Spleen (tissue), 11 donors: ENCODE measurements around the gene SMAD1. TPM values are rescaled to one million over a fixed set of nuclear protein-coding genes. Genes with fewer than 3 reads are reported as not detected.

Experiments
- DNase-seq: peaks from one replicate; pipeline ENCODE4 v3.0.0-alpha.2; 2020
- H3K27ac ChIP-seq, 8 donors: fragments of 200-600 bp; sonication (generic) in 7 of 8; 1 replicate in 4 of 8; 2 replicates in 4 of 8; pipeline versions ENCODE4 v1.5.0 to v1.8.0; 2016 to 2021; ENCODE audit warnings: inconsistent platforms in 4 of 8, mild to moderate bottlenecking in 4 of 8, moderate library complexity in 1 of 8
- H3K27me3 ChIP-seq, 7 donors: fragments of 200-600 bp; sonication (generic) in 6 of 7; replicated peaks in 1 of 7; 1 replicate in 4 of 7; 2 replicates in 3 of 7; pipeline versions ENCODE4 v1.5.0 to v1.8.0; 2016 to 2021; ENCODE audit warnings: inconsistent platforms in 3 of 7, mild to moderate bottlenecking in 1 of 7
- H3K36me3 ChIP-seq, 6 donors: fragments of 200-600 bp; sonication (generic) in 5 of 6; 1 replicate in 4 of 6; 2 replicates in 2 of 6; pipeline versions ENCODE4 v1.5.0 to v1.8.0; 2016 to 2021; ENCODE audit warnings: inconsistent platforms in 2 of 6
- H3K4me1 ChIP-seq, 6 donors: fragments of 200-600 bp; sonication (generic) in 5 of 6; 1 replicate in 3 of 6; 2 replicates in 3 of 6; pipeline versions ENCODE4 v1.5.0 to v1.8.0; 2016 to 2021; ENCODE audit warnings: inconsistent platforms in 3 of 6
- H3K4me3 ChIP-seq, 8 donors: fragments of 200-600 bp; sonication (generic) in 7 of 8; 1 replicate in 4 of 8; 2 replicates in 4 of 8; pipeline versions ENCODE4 v1.5.0 to v1.8.0; 2016 to 2021; ENCODE audit warnings: inconsistent platforms in 4 of 8, mild to moderate bottlenecking in 4 of 8, moderate library complexity in 2 of 8
- H3K9me3 ChIP-seq, 8 donors: fragments of 200-600 bp; sonication (generic) in 7 of 8; 1 replicate in 4 of 8; 2 replicates in 4 of 8; pipeline versions ENCODE4 v1.5.0 to v1.8.0; 2016 to 2021; ENCODE audit warnings: inconsistent platforms in 4 of 8
- CTCF ChIP-seq, 11 experiments: fragments of 200-600 bp in 7 of 11; fragments of 450-650 bp in 4 of 11; sonication (generic) in 4 of 11; IDR thresholded peaks in 8 of 11; conservative IDR thresholded peaks in 3 of 11; 1 replicate in 7 of 11; 2 replicates in 4 of 11; pipeline versions ENCODE4 v1.4.0 to v1.8.0; 2016 to 2021; ENCODE audit warnings: antibody characterized with exemption in 11 of 11, inconsistent platforms in 4 of 11, mild to moderate bottlenecking in 1 of 11
- POLR2A ChIP-seq, 3 donors: fragments of 450-650 bp; IDR thresholded peaks; one replicate each; pipeline ENCODE4 v1.5.1; 2017; ENCODE audit warnings: antibody characterized with exemption in 3 of 3, mild to moderate bottlenecking in 1 of 3
- POLR2AphosphoS5 ChIP-seq, 3 donors: sonication (generic); formaldehyde crosslinking; IDR thresholded peaks; one replicate each; pipeline ENCODE4 v1.5.1; 2017; ENCODE audit warnings: antibody characterized with exemption in 3 of 3
- WGBS, 5 donors: extraction: QIAGEN DNeasy Blood & Tissue Kit in 3 of 5; methylation state at CpG; one replicate each; pipeline versions ENCODE4 v1.1.5 to v1.1.7; 2013 to 2018; 5-methylcytosine and 5-hydroxymethylcytosine counted together
- intact Hi-C: fragments of 100-400 bp; cut with DNase I; formaldehyde crosslinking; loops from one replicate; pipeline ENCODE4 v1.15.0; 2023; ENCODE audit warnings: low total_unique reads
- polyA plus RNA-seq, 3 donors: library from polyadenylated mRNA; stranded (reverse); fragments of 200-250 nt; gene quantifications; one replicate each; pipeline ENCODE4 v1.2.1, GENCODE V29; 2013
- total RNA-seq, 7 donors: library from RNA; depleted of rRNA in 3 of 7; stranded (reverse); fragments of >200 nt in 3 of 7; fragmentation: NEBNext Ultra II Directional in 4 of 7; extraction: Animal tissue kit (Norgen Biotek cat#: 25700) in 4 of 7; gene quantifications; one replicate each; pipeline versions ENCODE4 v1.1.0 to v1.2.1, GENCODE V29; 2016 to 2021
- donor health status: healthy with polysubstance abuse.
- donor health status: DM: no; HTN: no; CAD: no; lungs with moderate emphysema.
- donor health status: DM: no; HTN: no; CAD: no.
- donor health status: Bipolar disorder and iron deficiency.
- donor health status: healthy.
- donor health status: DM: no; HTN: no; CAD: no.
- donor health status: DM: yes; HTN: yes; CAD: no.

The SMAD1 gene
- total and polyA plus RNA-seq, 10 donors = 2.8 to 48.2 (median 28.7) TPM

- no peak overlapping the region for H3K27ac ChIP-seq
- intact Hi-C loops = no loop called here
- H3K36me3 ChIP-seq = no peaks in the 10 kb centered on the region
- H3K9me3 ChIP-seq = peaks cover 0 to 8% (median 0%) of the 10 kb centered on the region in 8 donors
- H3K4me3 ChIP-seq = no peak overlapping the region
- 78 to 90% (median 87%) methylated on average over 3 of the region's 3 CpGs for WGBS, 5 donors
- DNase-seq = no peak
- H3K4me1 ChIP-seq = no peaks in the 10 kb centered on the region
- no peaks in the 10 kb centered on the region for H3K27me3 ChIP-seq
- TF ChIP-seq POLR2A (IDR thresholded peaks at IDR 0.05) (no peak), POLR2AphosphoS5 (IDR thresholded peaks at IDR 0.05) (no peak), CTCF (IDR thresholded peaks at IDR 0.05 in 8 of 11, conservative IDR thresholded peaks at IDR 0.05 in 3 of 11) (no peak)
Measured at GRCh38 chr4:145589916-145590702, 108.5 kb downstream of the SMAD1 start.

- TF ChIP-seq POLR2AphosphoS5 (IDR thresholded peaks at IDR 0.05) (no peak), CTCF (IDR thresholded peaks at IDR 0.05 in 8 of 11, conservative IDR thresholded peaks at IDR 0.05 in 3 of 11) (no peak), POLR2A (IDR thresholded peaks at IDR 0.05) (no peak)
- Histone ChIP-seq H3K4me3 (no peak overlapping the region), H3K4me1 (no peaks in the 10 kb centered on the region), H3K27me3 (no peaks in the 10 kb centered on the region), H3K9me3 (peaks cover 0 to 21% (median 19%) of the 10 kb centered on the region in 8 donors), H3K36me3 (no peaks in the 10 kb centered on the region), H3K27ac (no peak overlapping the region)
- 81 to 90% (median 86%) methylated on average over 4 of the region's 4 CpGs for WGBS, 5 donors
- intact Hi-C loops = no loop called here
- no peak for DNase-seq
Measured at GRCh38 chr4:145602129-145602760, 120.6 kb downstream of the SMAD1 start.

GRCh38 chr4:145605941-145606340 is 124.3 kb downstream of the SMAD1 start:
- H3K27me3 ChIP-seq = no peaks in the 10 kb centered on the region
- no peak overlapping the region for H3K4me3 ChIP-seq
- intact Hi-C loops = loop anchor here (5.0 kb wide), 1 partner anchor 369 kb away; no protein-coding TSS in a partner anchor
- no peak for DNase-seq
- peaks cover 0 to 21% (median 19%) of the 10 kb centered on the region in 8 donors for H3K9me3 ChIP-seq
- peaks cover 0 to 6% (median 0%) of the 10 kb centered on the region in 6 donors for H3K4me1 ChIP-seq
- TF ChIP-seq CTCF (IDR thresholded peaks at IDR 0.05 in 8 of 11, conservative IDR thresholded peaks at IDR 0.05 in 3 of 11) (no peak), POLR2A (IDR thresholded peaks at IDR 0.05) (no peak), POLR2AphosphoS5 (IDR thresholded peaks at IDR 0.05) (no peak)
- no peaks in the 10 kb centered on the region for H3K36me3 ChIP-seq
- H3K27ac ChIP-seq = no peak overlapping the region

Other genes with a start within 250 kb of the SMAD1 start
- gene MMAA, start 137.5 kb downstream of the SMAD1 start, total RNA-seq = 1 to 10 TPM; 4.5 to 9.3 (median 8.4) TPM
- gene MMAA, start 137.5 kb downstream of the SMAD1 start, polyA plus RNA-seq = 1 to 10 TPM; 5.2 to 7.0 (median 5.4) TPM
- gene C4orf51, start 198.3 kb downstream of the SMAD1 start, total RNA-seq = not detected
- not detected for gene C4orf51, start 198.3 kb downstream of the SMAD1 start, polyA plus RNA-seq